ENCODE measurements around the gene UTF1. TPM values are rescaled to one million over a fixed set of nuclear protein-coding genes. Genes with fewer than 3 reads are reported as not detected.

Gene UTF1
- total RNA-seq, 1 donor from 2014 or later, result not detected

Small RNAs within 50 kb of the gene (microRNA-seq; reads per million reads assigned to microRNA genes)
- gene MIR202 (ENCODE audit: borderline number of aligned reads), result 3.9 reads per million

Other genes with a start within 250 kb of the UTF1 start
- gene ADGRA1, start 142.3 kb upstream of the UTF1 start, total RNA-seq, result not detected
- 0.20 TPM for gene KNDC1, start 70.0 kb upstream of the UTF1 start, total RNA-seq
- gene VENTX, start 7.6 kb downstream of the UTF1 start, total RNA-seq, result 0.99 TPM
- 2.4 TPM for gene ADAM8, start 46.7 kb downstream of the UTF1 start, total RNA-seq
- gene TUBGCP2, start 78.7 kb downstream of the UTF1 start, total RNA-seq, result 42.6 TPM
- 45.1 TPM for gene ZNF511, start 78.7 kb downstream of the UTF1 start, total RNA-seq
- not detected for gene CALY, start 106.7 kb downstream of the UTF1 start, total RNA-seq
- gene PRAP1, start 117.2 kb downstream of the UTF1 start, total RNA-seq, result not detected
- gene FUOM, start 127.8 kb downstream of the UTF1 start, total RNA-seq, result 9.3 TPM
- 226 TPM for gene ECHS1, start 143.1 kb downstream of the UTF1 start, total RNA-seq
- gene PAOX, start 149.0 kb downstream of the UTF1 start, total RNA-seq, result 2.8 TPM
- gene MTG1, start 163.9 kb downstream of the UTF1 start, total RNA-seq, result 20.9 TPM
- not detected for gene SPRN, start 194.4 kb downstream of the UTF1 start, total RNA-seq
- gene SCART1, start 223.7 kb downstream of the UTF1 start, total RNA-seq, result 0.45 TPM

Measured in left ventricle myocardium superior (tissue), 1 donor.